C4-2B (cell line): ENCODE data around the gene CYP2S1.
"Not testable (repeated sequence)": the region's sequence is repeated elsewhere in the genome, so short reads cannot be mapped to it uniquely, and the experiment has no call there.

ENCODE experiments used
- H3K27ac ChIP-seq: fragments of 450-650 bp; 2 replicates; pipeline ENCODE4 v1.5.1; 2017
- ZFX ChIP-seq: fragments of 450-650 bp; IDR thresholded peaks from 2 replicates; pipeline ENCODE4 v1.6.1; 2017
- TF ChIP-seq, protein P1 (sequence below): fragments of 450-650 bp; conservative IDR thresholded peaks from 2 replicates; pipeline ENCODE4 v1.5.1; 2017; ENCODE audit warnings: mild to moderate bottlenecking

CYP2S1 gene

DNA sequence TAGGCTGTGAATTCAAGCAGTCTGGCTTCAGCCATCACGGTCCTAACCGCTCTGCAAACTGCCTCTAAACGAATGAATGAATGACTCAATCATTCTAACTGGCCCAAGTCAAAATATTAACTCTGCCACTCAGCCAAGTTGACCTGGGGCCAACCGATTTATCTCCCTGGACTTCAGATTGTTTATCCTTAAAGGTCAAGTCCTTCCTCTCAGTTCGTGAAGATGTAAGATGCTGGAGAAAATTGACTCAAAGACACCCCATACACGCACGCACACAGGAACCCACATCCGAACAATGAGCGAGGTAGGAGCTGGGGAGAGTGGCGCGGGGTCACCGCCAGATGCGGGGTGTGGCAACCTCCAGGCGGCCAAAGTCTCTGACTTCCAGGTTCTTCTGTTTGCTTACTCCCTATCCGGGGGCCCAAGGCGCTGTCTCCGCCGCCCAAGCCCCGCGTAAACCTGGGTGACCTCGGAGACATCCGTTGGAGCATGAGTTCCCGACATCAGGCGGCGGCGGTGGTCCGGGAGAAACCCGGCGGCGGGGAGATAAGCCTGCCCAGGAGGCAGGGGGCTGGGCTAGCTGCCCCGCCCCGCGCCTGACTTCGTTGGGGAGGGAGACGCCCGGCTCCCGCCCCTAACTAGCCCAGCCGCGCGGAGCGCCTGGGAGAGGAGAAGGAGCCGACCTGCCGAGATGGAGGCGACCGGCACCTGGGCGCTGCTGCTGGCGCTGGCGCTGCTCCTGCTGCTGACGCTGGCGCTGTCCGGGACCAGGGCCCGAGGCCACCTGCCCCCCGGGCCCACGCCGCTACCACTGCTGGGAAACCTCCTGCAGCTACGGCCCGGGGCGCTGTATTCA lies at the start of gene CYP2S1:
Gene CYP2S1, plus strand, starts transcription at position 646 of the 856 bp plus-strand sequence. Its CDS starts 46 bp downstream, at position 692.
- no peak for TF ChIP-seq ZFX
- TF ChIP-seq, protein P1, sequence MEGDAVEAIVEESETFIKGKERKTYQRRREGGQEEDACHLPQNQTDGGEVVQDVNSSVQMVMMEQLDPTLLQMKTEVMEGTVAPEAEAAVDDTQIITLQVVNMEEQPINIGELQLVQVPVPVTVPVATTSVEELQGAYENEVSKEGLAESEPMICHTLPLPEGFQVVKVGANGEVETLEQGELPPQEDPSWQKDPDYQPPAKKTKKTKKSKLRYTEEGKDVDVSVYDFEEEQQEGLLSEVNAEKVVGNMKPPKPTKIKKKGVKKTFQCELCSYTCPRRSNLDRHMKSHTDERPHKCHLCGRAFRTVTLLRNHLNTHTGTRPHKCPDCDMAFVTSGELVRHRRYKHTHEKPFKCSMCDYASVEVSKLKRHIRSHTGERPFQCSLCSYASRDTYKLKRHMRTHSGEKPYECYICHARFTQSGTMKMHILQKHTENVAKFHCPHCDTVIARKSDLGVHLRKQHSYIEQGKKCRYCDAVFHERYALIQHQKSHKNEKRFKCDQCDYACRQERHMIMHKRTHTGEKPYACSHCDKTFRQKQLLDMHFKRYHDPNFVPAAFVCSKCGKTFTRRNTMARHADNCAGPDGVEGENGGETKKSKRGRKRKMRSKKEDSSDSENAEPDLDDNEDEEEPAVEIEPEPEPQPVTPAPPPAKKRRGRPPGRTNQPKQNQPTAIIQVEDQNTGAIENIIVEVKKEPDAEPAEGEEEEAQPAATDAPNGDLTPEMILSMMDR: no peak
- no peak within 1 kb of the TSS for H3K27ac ChIP-seq

DNA sequence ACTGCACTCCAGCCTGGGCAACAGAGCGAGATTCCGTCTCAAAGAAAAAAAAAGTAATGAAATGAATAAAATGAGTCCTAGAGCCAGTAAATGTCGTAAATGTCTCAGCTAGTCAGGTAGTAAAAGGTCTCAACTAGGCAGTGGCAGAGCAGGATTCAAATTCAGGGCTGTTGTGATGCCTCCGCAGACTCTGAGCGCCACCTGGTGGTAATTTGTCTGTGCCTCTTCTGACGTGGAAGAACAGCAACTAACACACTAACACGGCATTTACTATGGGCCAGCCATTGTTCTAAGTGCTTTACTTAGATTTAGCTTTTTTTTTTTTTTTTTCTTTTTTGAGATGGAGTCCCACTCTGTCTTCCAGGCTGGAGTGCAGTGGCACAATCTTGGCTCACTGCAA lies 48.6 kb upstream of the CYP2S1 start:
- TF ChIP-seq, protein P1: peak; percentile 79
- no peak for TF ChIP-seq ZFX
- no peak overlapping the region for H3K27ac ChIP-seq

DNA sequence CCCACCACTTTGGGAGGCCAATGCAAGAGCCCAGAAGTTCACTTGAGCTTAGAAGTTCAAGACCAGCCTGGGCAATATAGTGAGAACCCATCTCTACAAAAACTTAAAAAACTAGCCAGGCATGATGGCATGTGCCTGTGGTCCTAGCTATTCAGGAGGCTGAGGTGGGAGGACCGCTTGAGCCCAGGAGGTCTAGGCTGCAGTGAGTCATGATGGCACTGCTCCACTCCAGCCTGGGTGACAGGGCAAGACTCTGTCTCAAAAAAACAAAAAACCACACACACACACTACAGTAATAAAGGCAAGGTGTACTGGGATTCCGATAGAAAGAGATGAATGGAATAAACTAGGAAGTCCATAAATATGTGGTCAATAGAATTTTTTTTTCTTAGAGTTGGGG lies 43.2 kb upstream of the CYP2S1 start:
- TF ChIP-seq, protein P1: no peak
- TF ChIP-seq ZFX: no peak
- no peak overlapping the region for H3K27ac ChIP-seq

DNA sequence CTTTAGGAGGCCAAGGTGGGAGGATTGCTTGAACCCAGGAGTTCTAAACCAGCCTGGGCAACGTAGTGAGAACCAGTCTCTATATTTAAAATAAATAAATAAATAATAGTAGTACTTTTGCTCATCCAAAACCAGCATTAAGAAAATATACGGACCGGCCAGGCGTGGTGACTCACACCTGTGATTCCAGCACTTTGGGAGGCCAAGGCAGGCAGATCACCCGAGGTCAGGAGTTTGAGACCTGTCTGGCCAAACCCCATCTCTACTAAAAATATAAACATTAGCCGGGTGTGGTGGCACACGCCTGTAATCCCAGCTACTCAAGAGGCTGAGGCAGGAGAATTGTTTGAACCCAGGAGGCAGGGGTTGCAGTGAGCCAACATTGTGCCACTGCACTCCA lies 42.0 kb upstream of the CYP2S1 start:
- H3K27ac ChIP-seq: not testable (repeated sequence)

- H3K27ac ChIP-seq: no peak overlapping the region
- TF ChIP-seq ZFX: no peak
- TF ChIP-seq, protein P1: no peak
These were observed 39.0 kb upstream of the CYP2S1 start for GRCh38 chr19:41154060-41154459.

DNA sequence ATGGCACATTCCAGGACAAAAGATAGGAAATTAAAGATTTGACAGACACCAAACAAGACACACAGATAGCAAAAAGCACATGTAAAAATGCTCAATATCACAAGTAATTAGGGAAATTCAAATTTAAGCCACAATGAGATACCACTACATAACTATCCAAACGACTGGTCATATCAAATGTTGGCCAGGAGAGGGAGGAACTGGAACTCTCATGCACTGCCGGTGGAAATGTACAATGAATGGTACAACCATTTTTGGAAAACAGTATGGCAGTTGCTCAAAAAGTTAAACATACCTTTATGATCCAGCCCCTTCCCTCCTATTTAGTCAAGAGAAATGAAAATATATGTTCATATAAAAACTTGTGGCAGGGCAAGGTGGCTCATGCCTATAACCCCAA lies 36.8 kb upstream of the CYP2S1 start:
- TF ChIP-seq, protein P1: no peak
- no peak for TF ChIP-seq ZFX
- H3K27ac ChIP-seq: no peak overlapping the region

DNA sequence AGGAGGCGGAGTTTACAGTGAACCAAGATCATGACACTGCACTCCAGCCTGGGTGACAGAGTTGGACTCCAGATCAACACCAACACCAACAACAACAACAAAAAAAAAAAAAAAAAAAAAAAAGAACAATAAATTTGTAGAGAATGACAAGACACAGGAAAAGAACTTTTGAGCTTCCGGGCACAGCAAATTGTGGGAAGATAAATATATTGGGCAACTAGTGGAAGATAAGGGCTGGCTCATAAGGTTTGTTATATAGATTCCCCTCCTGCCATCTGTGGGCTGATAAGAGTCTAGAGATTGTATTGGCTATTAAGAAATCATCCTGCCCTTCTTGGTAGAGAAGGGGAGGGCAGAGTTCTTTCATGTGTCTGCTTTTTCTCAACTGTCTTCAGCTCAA lies 33.1 kb upstream of the CYP2S1 start:
- no peak overlapping the region for H3K27ac ChIP-seq

More for the DNA sequence above, 33.1 kb upstream of the CYP2S1 start:
- TF ChIP-seq ZFX: no peak
- TF ChIP-seq, protein P1: no peak
